Limb (tissue), 2 donors: ENCODE measurements around the gene DBP.

Source experiments
- DNase-seq, 2 donors: peaks; one replicate each; pipeline ENCODE4 v3.0.0-alpha.2; 2016; ENCODE audit errors: extremely low spot score in 2 of 2

DBP gene

GRCh38 chr19:48628486-48629296 is 8.5 kb downstream of the DBP start:
- peak in 1 of 2 donors; percentile 52 for DNase-seq

- DNase-seq = peak in 1 of 2 donors; percentile 34
Observed at GRCh38 chr19:48627865-48628314, 9.3 kb downstream of the DBP start.

GRCh38 chr19:48627201-48627864 is 9.8 kb downstream of the DBP start:
- DNase-seq = no peak

GRCh38 chr19:48625891-48626327 is 11.3 kb downstream of the DBP start:
- peak in 1 of 2 donors; percentile 34 for DNase-seq

- DNase-seq = no peak
Observed at GRCh38 chr19:48624791-48625723, 12.1 kb downstream of the DBP start.

DNA sequence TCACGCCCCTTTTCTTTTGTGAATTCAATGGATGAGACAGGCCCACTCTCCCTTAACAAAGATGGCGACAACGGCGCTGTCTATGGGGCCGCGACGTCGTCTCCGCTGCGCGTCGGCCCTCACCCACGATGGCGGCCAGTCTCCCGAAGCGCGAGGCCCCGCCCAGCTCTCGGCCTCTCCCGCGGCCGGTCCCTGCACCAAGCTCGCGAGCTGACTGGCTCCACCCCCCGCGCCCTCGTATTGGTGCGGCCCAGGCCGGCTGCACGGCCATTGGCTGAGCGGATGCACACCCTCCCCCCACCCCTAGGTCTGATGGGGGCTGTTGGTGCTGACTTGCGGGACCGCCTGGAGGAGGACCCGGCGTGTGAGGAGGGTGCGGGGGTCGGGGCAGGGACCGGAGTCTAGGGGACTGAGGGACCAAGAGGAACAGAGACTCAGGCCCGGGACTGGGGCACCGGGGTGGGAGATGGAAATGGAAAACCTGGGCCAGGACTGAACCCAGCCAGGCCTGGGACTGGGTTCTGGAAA is 13.0 kb downstream of the DBP start:
- DNase-seq = peak; percentile 98 to 99

- peak in 1 of 2 donors; percentile 31 for DNase-seq
Observed at GRCh38 chr19:48623556-48624066, 13.6 kb downstream of the DBP start.

- DNase-seq = peak in 1 of 2 donors; percentile 31
Observed at GRCh38 chr19:48619692-48620585, 17.2 kb downstream of the DBP start.

- DNase-seq = peak; percentile 99 to 100
Observed at GRCh38 chr19:48618916-48619691, 18.1 kb downstream of the DBP start, which contains the start of the genes RPL18 and SPHK2. Gene RPL18, minus strand, starts transcription at chr19:48619178. Its CDS starts 35 bp downstream, at chr19:48619143. Gene SPHK2, plus strand, starts transcription at chr19:48619506. Its CDS starts 1,009 bp downstream, at chr19:48620515.

DNA sequence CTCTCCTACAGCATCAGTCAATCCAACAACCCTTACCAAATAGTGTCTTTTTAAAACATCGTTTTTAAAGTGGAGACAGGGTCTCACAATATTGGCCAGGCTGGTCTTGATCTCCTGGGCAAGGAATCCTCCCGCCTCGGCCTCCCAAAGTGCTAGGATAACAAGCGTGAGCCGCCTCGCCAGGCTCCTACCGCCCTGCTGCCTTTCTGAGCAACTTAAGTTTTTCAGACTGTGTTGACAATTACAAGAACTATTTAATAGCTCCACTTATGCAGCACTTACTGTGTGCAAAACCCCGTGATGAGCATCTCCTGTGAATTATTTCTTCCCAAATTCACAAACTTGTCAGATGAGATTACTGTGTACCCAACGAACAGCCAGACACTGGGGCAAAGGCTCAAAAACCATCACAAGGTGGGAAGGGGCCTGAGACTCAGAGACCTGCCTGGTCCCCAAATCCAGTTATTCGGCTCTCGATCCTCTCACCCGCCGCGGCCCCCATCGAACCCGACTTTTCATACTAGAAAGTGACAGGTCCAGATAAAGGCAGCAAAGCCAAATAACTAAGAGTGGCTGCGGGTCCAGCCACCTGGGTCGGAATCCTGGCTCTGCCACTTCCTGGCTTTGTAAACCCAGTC is 18.8 kb downstream of the DBP start:
- DNase-seq = peak in 1 of 2 donors; percentile 34

DNA sequence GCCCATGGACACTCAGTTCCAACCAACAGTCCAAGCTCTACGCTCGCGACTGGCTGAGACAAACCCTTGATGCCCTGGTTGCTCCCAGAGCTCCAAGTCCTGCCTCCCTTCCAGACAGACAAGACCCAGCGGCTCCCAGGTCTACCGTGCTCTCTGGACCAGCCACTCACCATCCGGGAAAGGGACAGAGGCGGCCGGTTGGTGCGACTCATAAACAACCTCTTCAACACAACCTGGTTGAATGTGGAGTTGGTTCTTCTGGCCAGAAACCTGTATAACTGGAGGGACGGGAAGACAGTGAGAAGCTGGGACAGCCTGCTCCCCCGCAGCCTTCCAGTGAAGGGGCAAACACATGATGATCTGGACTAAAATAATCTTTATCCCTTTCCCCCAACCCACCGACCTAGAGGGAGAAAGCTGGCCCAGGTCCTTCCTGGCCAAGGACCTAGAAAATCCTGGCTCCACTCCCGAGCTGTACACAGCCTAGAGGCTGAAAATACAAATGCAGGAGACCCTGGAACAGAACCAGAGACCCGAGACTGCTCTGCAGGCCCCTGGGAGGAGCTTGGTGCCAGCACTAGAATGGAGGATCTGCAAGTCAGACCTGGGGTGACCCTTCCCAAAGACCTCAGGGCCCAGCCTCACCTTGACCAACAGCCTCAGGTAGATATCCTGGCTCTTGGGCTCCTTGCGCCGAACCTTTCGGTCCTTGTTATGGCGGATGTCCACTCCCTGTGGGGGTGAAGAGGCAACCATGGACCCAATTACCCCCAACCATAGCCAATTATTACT is 19.8 kb downstream of the DBP start:
- DNase-seq = peak in 1 of 2 donors; percentile 33

GRCh38 chr19:48616491-48617056 is 20.6 kb downstream of the DBP start:
- peak in 1 of 2 donors; percentile 22 for DNase-seq

GRCh38 chr19:48616041-48616436 is 21.1 kb downstream of the DBP start:
- DNase-seq = peak in 1 of 2 donors; percentile 33

- DNase-seq = peak in 1 of 2 donors; percentile 34
Observed at GRCh38 chr19:48615231-48616040, 21.7 kb downstream of the DBP start.

GRCh38 chr19:48614436-48615230 is 22.5 kb downstream of the DBP start, which contains the start of gene FAM83E:
Gene FAM83E, minus strand, starts transcription at chr19:48615076. Its CDS starts 1,704 bp downstream, at chr19:48613372.
- peak in 1 of 2 donors; percentile 49 for DNase-seq
